ENCODE data around the gene OSTN.
"Not testable (repeated sequence)": the region's sequence is repeated elsewhere in the genome, so short reads cannot be mapped to it uniquely, and the experiment has no call there.

OSTN gene

GRCh38 chr3:191227541-191227940, 28.5 kb downstream of the OSTN start:
- DNase-seq (ENCODE audit: insufficient read length, low spot score): no peak
- FAIRE-seq: no peak

GRCh38 chr3:191234216-191234615, 35.2 kb downstream of the OSTN start:
- FAIRE-seq: no peak

GRCh38 chr3:191235331-191236314, 36.6 kb downstream of the OSTN start:
- DNase-seq (ENCODE audit: insufficient read length, low spot score): no peak
- FAIRE-seq: no peak

More at GRCh38 chr3:191234216-191234615, 35.2 kb downstream of the OSTN start:
- no peak for DNase-seq (ENCODE audit: insufficient read length, low spot score)

GRCh38 chr3:191236646-191237045, 37.6 kb downstream of the OSTN start:
- FAIRE-seq (no peak), DNase-seq (ENCODE audit: insufficient read length, low spot score) (no peak)

- FAIRE-seq: no peak
These were observed 38.2 kb downstream of the OSTN start for GRCh38 chr3:191237047-191237882.

GRCh38 chr3:191238321-191238817, 39.3 kb downstream of the OSTN start:
- DNase-seq (ENCODE audit: insufficient read length, low spot score) (no peak), FAIRE-seq (peak; percentile 31)

More at GRCh38 chr3:191237047-191237882, 38.2 kb downstream of the OSTN start:
- no peak for DNase-seq (ENCODE audit: insufficient read length, low spot score)

- no peak for FAIRE-seq
- no peak for DNase-seq (ENCODE audit: insufficient read length, low spot score)
These were observed 40.5 kb downstream of the OSTN start for GRCh38 chr3:191239407-191240031.

GRCh38 chr3:191240486-191240885, 41.4 kb downstream of the OSTN start:
- DNase-seq (ENCODE audit: insufficient read length, low spot score) (no peak), FAIRE-seq (no peak)

- no peak for FAIRE-seq
These were observed 45.3 kb downstream of the OSTN start for GRCh38 chr3:191244242-191244867.

GRCh38 chr3:191246034-191246433, 47.0 kb downstream of the OSTN start:
- DNase-seq (ENCODE audit: insufficient read length, low spot score); FAIRE-seq: not testable (repeated sequence)

More at GRCh38 chr3:191244242-191244867, 45.3 kb downstream of the OSTN start:
- peak; percentile 21 for DNase-seq (ENCODE audit: insufficient read length, low spot score)

- FAIRE-seq: no peak
- peak; percentile 41 for DNase-seq (ENCODE audit: insufficient read length, low spot score)
These were observed 47.6 kb downstream of the OSTN start for GRCh38 chr3:191246630-191247029.

GRCh38 chr3:191253089-191253799, 54.2 kb downstream of the OSTN start:
- DNase-seq (ENCODE audit: insufficient read length, low spot score): no peak
- FAIRE-seq: no peak

- DNase-seq (ENCODE audit: insufficient read length, low spot score) (no peak), FAIRE-seq (no peak)
These were observed 55.2 kb downstream of the OSTN start for GRCh38 chr3:191254098-191254873.

GRCh38 chr3:191255156-191255555, 56.1 kb downstream of the OSTN start:
- DNase-seq (ENCODE audit: insufficient read length, low spot score) (no peak), FAIRE-seq (no peak)

- DNase-seq (ENCODE audit: insufficient read length, low spot score) (no peak), FAIRE-seq (no peak)
These were observed 57.4 kb downstream of the OSTN start for GRCh38 chr3:191256405-191256804.

GRCh38 chr3:191257286-191257685, 58.2 kb downstream of the OSTN start:
- no peak for FAIRE-seq
- DNase-seq (ENCODE audit: insufficient read length, low spot score): no peak

GRCh38 chr3:191259486-191259885, 60.4 kb downstream of the OSTN start:
- FAIRE-seq: no peak

GRCh38 chr3:191260431-191261303, 61.6 kb downstream of the OSTN start:
- DNase-seq (ENCODE audit: insufficient read length, low spot score): no peak
- FAIRE-seq: no peak

More at GRCh38 chr3:191259486-191259885, 60.4 kb downstream of the OSTN start:
- DNase-seq (ENCODE audit: insufficient read length, low spot score): no peak

Data from HTR-8/SVneo (cell line).